Measurements from ENCODE around the gene WDR37.
"Not testable (repeated sequence)": the region's sequence is repeated elsewhere in the genome, so short reads cannot be mapped to it uniquely, and the experiment has no call there.

Gene WDR37

GRCh38 chr10:1044146-1044545, 12.0 kb upstream of the WDR37 start:
- DNase-seq = no peak

GRCh38 chr10:1044964-1045363, 11.2 kb upstream of the WDR37 start:
- DNase-seq = no peak

- no peak for DNase-seq
These were observed 10.8 kb upstream of the WDR37 start for GRCh38 chr10:1045415-1045814.

GRCh38 chr10:1047937-1048336, 8.2 kb upstream of the WDR37 start:
- DNase-seq = no peak

GRCh38 chr10:1048349-1048731, 7.8 kb upstream of the WDR37 start:
- peak in 1 of 2 donors; percentile 23 for DNase-seq

GRCh38 chr10:1048732-1049424, 7.3 kb upstream of the WDR37 start, which contains the start of gene IDI1:
Gene IDI1, minus strand, starts transcription at chr10:1049119. Its CDS starts 116 bp downstream, at chr10:1049003.
- DNase-seq = peak; percentile 95 to 96

- DNase-seq = no peak
These were observed 6.7 kb upstream of the WDR37 start for GRCh38 chr10:1049425-1049958.

- no peak for DNase-seq
These were observed 6.0 kb upstream of the WDR37 start for GRCh38 chr10:1050145-1050544.

GRCh38 chr10:1050554-1050953, 5.6 kb upstream of the WDR37 start:
- DNase-seq = no peak

GRCh38 chr10:1054684-1055083, 1.5 kb upstream of the WDR37 start:
- DNase-seq = no peak

GRCh38 chr10:1057106-1057657, 997 bp downstream of the WDR37 start:
- no peak for DNase-seq

GRCh38 chr10:1058017-1058416, 1.8 kb downstream of the WDR37 start:
- no peak for DNase-seq

- DNase-seq = no peak
These were observed 3.7 kb downstream of the WDR37 start for GRCh38 chr10:1059902-1060301.

GRCh38 chr10:1061930-1062774, 6.0 kb downstream of the WDR37 start:
- DNase-seq = no peak

GRCh38 chr10:1063232-1063865, 7.2 kb downstream of the WDR37 start:
- DNase-seq = no peak

GRCh38 chr10:1064964-1065247, 8.7 kb downstream of the WDR37 start:
- DNase-seq = no peak

- DNase-seq = not testable (repeated sequence)
These were observed 10.5 kb downstream of the WDR37 start for GRCh38 chr10:1066734-1067133.

GRCh38 chr10:1068380-1069361, 12.5 kb downstream of the WDR37 start:
- no peak for DNase-seq

GRCh38 chr10:1070919-1071318, 14.7 kb downstream of the WDR37 start:
- DNase-seq = no peak

- DNase-seq = no peak
These were observed 18.0 kb downstream of the WDR37 start for GRCh38 chr10:1074052-1074747.

- no peak for DNase-seq
These were observed 18.6 kb downstream of the WDR37 start for GRCh38 chr10:1074748-1075308.
